GM21786 (cell line): Measurements from ENCODE around the gene DRC3.

Experiments used
- ATAC-seq: cut with Tn5 transposase; IDR thresholded peaks from one replicate; pipeline ENCODE4 v1.9.1; 2021; ENCODE audit not compliant: unreplicated experiment

Gene DRC3

DNA sequence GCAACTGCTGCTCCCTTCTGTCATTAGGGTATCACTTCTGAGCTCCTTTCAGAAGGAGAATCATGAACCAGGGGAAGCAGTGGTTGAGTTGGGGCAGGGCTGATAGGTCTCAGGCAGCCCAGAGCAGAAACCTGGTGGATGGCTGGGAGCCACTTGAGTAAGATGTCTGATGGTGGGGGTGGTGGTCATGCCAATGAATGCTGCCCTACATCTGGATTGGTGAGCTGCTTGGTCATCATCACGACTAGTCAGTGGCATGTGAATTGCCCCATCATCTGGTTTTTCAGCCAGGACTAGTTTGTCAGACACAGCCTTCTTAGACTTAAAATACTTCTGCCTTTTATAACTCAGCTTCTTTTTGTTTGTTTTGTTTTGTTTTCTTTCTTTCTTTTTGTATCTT, 69.1 kb downstream of the DRC3 start:
- ATAC-seq: no peak

DNA sequence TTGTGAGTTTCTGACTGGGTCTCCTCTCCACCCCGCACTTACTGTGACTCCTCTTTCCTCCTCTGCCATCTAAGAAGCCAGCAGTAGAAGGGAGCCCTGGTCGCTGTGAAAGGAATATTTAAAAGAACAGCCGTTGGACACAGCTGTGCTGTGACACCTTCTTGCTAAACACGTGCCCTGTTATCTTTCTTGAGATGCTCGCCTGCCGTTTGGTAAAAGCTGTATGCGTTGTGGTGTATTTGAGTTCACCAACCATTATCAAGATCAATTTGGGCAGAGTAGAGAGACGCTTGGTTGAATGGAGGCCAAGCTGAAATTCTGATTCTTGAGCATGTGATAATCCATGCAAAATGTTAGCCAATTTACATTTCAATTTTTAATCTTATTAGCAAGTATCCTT, 70.3 kb downstream of the DRC3 start:
- no peak for ATAC-seq

DNA sequence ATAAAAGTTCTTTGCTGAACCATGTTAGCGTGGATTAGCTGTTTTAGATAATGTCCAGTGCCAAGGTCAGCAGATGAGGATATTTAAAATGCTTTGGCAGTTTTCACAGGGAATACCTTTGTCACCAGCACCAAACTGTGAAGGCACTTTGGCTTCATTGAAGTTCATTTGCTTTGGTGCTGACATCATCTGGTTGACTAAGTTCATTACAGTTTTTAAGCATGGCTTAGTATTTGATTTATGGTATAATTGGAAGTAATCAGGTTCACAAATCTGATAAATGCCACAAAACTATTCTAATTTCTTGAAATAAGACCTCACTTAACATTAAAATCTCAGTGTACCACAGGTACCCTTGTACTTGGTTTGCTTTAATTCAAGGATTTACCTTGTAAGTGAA, 70.8 kb downstream of the DRC3 start:
- ATAC-seq: no peak

DNA sequence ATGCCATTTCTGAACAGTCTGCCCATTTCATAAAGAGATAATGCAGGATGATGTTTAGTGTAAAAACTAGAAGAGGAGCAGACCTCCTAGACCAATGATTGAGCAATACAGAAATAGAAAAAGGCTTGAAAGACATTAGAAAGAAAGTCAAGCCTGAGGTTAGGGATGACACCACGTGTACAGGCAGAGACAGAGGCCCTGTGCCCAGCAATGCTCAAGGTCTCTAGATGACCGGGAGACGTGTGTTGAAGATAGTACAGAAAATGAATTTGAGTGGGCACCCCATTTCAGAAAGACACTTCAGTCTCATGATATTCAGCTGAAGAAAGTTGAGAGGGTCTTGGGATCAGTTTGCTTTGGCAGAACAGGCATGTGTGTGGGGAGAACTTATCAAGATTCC, 71.9 kb downstream of the DRC3 start:
- ATAC-seq: no peak

DNA sequence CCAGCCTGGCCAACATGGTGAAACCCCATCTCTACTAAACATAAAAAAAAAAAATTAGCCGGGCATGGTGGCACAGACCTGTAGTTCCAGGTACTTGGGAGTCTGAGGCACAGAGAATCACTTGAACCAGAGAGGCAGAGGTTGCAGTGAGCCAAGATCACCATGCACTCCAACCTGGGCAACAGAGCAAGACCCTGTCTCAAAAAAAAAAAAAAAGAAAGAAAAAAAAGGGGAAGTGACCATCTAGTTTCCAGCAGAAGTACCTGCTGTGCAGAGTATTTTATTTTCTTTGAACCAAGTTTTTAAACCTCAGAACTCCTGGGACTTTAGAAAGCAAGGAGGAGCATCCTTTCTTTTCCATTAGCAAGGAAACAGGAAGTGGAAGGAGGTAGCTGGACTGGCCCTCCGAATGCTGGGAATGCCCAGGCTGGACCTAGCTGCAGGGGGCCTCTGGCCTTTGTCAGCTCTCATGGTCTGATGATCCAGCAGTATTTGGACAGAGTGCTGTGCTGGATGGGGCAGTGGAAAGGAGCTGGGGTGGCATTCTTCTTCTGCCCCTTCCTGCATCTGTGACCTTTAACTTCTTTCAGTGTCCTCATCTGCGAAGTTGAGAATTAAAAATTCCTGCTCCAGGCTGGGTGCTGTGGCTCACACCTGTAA, 73.2 kb downstream of the DRC3 start:
- ATAC-seq: no peak

DNA sequence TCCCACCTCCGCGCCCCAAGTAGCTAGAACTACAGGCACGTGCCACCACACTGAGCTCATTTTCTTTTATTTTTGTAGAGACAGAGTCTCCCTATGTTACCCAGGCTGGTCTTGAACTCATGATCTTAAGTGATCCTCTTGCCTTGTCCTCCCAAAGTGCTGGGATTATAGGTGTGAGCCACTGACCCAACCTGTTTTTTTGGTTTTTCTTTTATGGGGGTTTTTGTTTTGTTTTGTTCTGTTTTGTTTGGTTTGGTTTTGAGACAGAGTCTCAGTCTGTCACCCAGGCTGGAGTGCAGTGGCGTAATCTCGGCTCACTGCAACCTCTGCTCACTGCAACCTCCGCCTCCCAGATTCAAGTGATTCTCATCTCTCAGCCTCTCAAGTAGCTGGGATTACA, 82.9 kb downstream of the DRC3 start:
- ATAC-seq: no peak

DNA sequence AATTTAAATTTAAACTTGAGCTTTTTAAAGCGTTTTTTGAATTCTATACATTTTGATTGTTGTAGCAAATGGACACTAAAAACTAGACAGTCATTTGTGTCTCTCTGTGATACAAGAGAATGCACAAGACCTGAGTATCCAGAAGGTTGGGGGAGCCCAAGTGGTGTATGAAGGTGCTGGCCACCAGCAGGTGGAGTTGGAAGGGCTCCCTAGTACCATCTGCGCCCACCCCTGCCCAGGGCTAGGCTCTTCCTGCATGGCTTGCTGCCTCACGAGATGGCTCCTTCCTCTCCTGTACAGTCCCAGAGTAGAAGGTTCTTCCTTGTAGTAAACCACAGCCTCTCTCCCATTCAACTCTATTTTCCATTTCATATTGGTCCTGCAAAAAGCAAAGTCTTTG, 83.6 kb downstream of the DRC3 start:
- ATAC-seq: no peak

DNA sequence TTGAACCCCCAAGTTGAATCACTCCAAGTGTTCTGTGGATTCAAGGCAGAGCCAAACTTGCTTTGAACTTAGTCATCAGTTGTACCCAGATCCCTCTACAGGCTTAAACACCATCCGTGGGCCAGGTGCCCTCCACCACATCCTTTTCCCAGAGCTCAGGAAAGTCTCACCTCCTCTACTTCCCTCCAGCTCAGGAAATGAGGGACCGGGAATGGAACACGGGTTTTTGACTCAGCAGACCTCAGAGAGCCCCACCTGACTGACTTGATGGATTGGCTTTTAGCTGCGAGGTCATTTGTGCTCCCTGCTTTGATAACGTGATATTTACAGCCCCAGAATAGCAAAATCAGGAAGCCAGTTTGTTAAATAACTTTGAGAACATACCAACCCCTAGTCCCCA, 86.6 kb downstream of the DRC3 start:
- no peak for ATAC-seq

DNA sequence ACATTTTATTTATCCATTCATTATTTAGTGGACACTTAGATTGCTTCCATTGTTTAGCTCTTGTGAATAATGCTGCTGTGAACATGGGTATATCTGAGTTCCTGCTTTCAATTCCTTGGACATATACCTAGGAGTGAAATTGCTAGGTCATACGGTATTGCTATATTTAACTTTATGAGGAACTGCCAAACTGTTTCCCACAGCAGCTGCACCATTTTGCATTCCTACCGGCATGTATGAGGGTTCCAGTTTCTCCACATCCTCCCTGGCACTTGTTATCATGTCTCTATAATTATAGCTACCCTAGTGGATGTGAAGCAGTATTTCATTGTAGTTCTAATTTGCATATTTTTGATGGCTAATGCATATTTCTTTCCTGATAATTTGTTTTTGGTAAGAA, 91.4 kb downstream of the DRC3 start:
- ATAC-seq: no peak

DNA sequence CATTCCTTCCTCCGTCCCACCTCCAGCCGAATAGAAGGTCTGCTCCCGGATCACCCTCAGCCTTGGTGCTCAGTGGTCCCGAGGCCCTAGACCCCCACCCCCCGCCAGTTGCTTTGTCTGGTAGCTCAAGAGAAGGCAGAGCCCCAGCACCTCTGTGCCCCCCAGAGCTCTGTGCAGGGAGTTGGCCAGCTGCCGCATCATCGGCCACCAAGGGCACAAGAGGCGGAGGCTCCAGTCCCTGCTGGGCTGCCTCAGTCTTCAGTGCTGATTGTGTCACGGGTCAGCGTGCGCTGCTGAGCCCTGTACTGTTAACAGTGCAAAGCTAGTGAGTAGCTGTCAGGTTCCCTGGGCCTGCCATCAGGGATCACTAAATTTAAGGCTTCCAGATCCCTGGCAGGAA, 92.9 kb downstream of the DRC3 start:
- no peak for ATAC-seq
